GM23248 (cell line): ENCODE results near the gene RAB31.

Experiments used
- EZH2 ChIP-seq: fragments of 200-600 bp; sonication (generic); IDR thresholded peaks from 2 replicates; pipeline ENCODE4 v1.6.1; 2018; ENCODE audit warnings: antibody characterized with exemption, mild to moderate bottlenecking; ENCODE audit not compliant: insufficient read depth, poor library complexity, severe bottlenecking
- EZH2phosphoT487 ChIP-seq: fragments of 200-600 bp; sonication (generic); IDR thresholded peaks from 2 replicates; pipeline ENCODE4 v1.6.1; 2018; ENCODE audit warnings: antibody characterized with exemption, moderate library complexity, mild to moderate bottlenecking, low read depth; ENCODE audit not compliant: insufficient read depth

- TF ChIP-seq EZH2 (no peak), EZH2phosphoT487 (no peak)
Measured at GRCh38 chr18:9796011-9796410, 87.9 kb downstream of the RAB31 start.
